IMR-90 (cell line): ENCODE measurements around the gene HLA-DQA1.

Experiments used
- BHLHE40 ChIP-seq: fragments of 150-350 bp; IDR thresholded peaks from 2 replicates; pipeline ENCODE4 v1.6.1; 2016; ENCODE audit warnings: mild to moderate bottlenecking, low read depth, low read length
- CEBPB ChIP-seq: IDR thresholded peaks from 2 replicates; pipeline ENCODE4 v1.6.1; 2012; ENCODE audit warnings: low read depth, low read length, improper control_type of control experiment
- FOS ChIP-seq: fragments of 150-350 bp; IDR thresholded peaks from 2 replicates; pipeline ENCODE4 v1.6.1; 2016; ENCODE audit warnings: low read depth, low read length
- MXI1 ChIP-seq: IDR thresholded peaks from 2 replicates; pipeline ENCODE4 v1.6.1; 2012; ENCODE audit warnings: low read depth, mild to moderate bottlenecking, low read length, moderate library complexity, borderline replicate concordance
- NFE2L2 ChIP-seq: fragments of 150-350 bp; IDR thresholded peaks from 2 replicates; pipeline ENCODE4 v1.6.1; 2016; ENCODE audit warnings: low read depth, mild to moderate bottlenecking, low read length
- POLR2A ChIP-seq: IDR thresholded peaks from 2 replicates; pipeline ENCODE4 v1.6.1; 2012; ENCODE audit warnings: mild to moderate bottlenecking, low read depth, low read length
- RAD21 ChIP-seq: IDR thresholded peaks from 2 replicates; pipeline ENCODE4 v1.6.1; 2012; ENCODE audit warnings: low read length, improper control_type of control experiment
- RFX5 ChIP-seq: IDR thresholded peaks from 2 replicates; pipeline ENCODE4 v1.8.0; 2012; ENCODE audit warnings: low read depth, mild to moderate bottlenecking, low read length, moderate library complexity
- SMC3 ChIP-seq: fragments of 150-350 bp; IDR thresholded peaks from 2 replicates; pipeline ENCODE4 v1.6.1; 2016; ENCODE audit warnings: low read depth, mild to moderate bottlenecking, antibody characterized with exemption, low read length, moderate library complexity
- TF ChIP-seq, protein P1 (sequence below): conservative IDR thresholded peaks from 2 replicates; pipeline ENCODE4 v1.5.1; 2012; ENCODE audit warnings: mild to moderate bottlenecking, low read depth, low read length, improper control_type of control experiment
- TF ChIP-seq, protein P2 (sequence below): fragments of 150-350 bp; IDR thresholded peaks from 2 replicates; pipeline ENCODE4 v1.6.1; 2016; ENCODE audit warnings: low read depth, mild to moderate bottlenecking, low read length, moderate library complexity, borderline replicate concordance
- TF ChIP-seq, protein P3 (sequence below): fragments of 150-350 bp; IDR thresholded peaks from 2 replicates; pipeline ENCODE4 v1.6.1; 2017; ENCODE audit warnings: mild to moderate bottlenecking, antibody characterized with exemption, low read length, low read depth

DNA sequence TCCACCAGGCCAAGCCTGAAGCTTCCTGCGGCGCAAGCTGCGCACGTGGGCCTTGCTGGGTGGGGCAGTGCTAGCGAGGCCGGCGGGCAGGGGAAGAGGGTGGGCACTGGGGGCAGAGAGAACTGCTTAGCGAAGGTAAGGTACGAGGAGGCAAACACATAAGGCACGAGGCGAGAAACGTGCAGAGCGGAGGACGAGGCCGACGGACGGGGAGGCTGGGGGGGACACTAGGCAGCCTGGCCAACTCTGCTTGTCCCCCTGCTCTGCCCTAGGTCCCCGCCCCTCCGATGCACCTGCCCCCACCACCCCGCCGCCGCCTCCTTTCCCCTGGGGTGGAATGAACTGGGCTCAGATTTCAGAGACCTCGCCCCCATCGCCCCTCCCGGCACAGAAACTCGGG lies 27.1 kb downstream of the HLA-DQA1 start:
- TF ChIP-seq, protein P1, sequence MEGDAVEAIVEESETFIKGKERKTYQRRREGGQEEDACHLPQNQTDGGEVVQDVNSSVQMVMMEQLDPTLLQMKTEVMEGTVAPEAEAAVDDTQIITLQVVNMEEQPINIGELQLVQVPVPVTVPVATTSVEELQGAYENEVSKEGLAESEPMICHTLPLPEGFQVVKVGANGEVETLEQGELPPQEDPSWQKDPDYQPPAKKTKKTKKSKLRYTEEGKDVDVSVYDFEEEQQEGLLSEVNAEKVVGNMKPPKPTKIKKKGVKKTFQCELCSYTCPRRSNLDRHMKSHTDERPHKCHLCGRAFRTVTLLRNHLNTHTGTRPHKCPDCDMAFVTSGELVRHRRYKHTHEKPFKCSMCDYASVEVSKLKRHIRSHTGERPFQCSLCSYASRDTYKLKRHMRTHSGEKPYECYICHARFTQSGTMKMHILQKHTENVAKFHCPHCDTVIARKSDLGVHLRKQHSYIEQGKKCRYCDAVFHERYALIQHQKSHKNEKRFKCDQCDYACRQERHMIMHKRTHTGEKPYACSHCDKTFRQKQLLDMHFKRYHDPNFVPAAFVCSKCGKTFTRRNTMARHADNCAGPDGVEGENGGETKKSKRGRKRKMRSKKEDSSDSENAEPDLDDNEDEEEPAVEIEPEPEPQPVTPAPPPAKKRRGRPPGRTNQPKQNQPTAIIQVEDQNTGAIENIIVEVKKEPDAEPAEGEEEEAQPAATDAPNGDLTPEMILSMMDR: no peak
- TF ChIP-seq RFX5 (no peak), RAD21 (no peak), POLR2A (no peak), MXI1 (no peak), CEBPB (no peak), FOS (no peak), BHLHE40 (no peak), SMC3 (no peak), NFE2L2 (no peak)
- TF ChIP-seq, protein P2, sequence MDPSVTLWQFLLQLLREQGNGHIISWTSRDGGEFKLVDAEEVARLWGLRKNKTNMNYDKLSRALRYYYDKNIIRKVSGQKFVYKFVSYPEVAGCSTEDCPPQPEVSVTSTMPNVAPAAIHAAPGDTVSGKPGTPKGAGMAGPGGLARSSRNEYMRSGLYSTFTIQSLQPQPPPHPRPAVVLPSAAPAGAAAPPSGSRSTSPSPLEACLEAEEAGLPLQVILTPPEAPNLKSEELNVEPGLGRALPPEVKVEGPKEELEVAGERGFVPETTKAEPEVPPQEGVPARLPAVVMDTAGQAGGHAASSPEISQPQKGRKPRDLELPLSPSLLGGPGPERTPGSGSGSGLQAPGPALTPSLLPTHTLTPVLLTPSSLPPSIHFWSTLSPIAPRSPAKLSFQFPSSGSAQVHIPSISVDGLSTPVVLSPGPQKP: no peak
- TF ChIP-seq, protein P3, sequence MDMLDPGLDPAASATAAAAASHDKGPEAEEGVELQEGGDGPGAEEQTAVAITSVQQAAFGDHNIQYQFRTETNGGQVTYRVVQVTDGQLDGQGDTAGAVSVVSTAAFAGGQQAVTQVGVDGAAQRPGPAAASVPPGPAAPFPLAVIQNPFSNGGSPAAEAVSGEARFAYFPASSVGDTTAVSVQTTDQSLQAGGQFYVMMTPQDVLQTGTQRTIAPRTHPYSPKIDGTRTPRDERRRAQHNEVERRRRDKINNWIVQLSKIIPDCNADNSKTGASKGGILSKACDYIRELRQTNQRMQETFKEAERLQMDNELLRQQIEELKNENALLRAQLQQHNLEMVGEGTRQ: no peak
